Measurements from ENCODE around the gene STRIP1. TPM values are rescaled to one million over a fixed set of nuclear protein-coding genes. Genes with fewer than 3 reads are reported as not detected.

STRIP1 gene
- total RNA-seq, 2 donors from 2014 or later: 27.9 to 34.1 TPM

DNA sequence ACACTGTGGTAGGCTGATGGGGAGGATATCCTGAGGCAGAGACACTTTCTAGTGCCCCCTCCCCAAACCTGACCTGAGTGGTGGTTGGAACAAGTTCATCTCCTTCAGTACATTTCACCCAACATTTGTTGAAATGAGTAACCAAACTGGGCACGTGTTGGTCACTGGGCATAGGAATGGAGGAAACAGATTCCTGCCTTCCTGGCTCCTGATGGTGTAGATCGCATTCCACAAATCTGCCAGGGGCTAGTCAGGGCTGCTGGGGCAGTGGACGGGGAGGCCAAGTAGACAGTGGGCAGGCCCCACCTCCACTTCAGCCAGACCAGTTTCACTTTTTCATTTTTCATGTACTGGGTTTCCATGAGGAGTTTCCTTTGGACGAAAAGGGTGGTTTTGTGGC lies 52.5 kb downstream of the STRIP1 start:
- intact Hi-C loops (cut with DNase I): no loop called here
- no peak overlapping the region for H3K4me3 ChIP-seq
- no peak overlapping the region for H3K27ac ChIP-seq

GRCh38 chr1:110087812-110088738 lies 53.7 kb downstream of the STRIP1 start:
- H3K4me3 ChIP-seq: no peak overlapping the region
- no peak overlapping the region for H3K27ac ChIP-seq
- no peaks in the 10 kb centered on the region for H3K36me3 ChIP-seq
- peak; percentile 73 for TF ChIP-seq CTCF (IDR thresholded peaks at IDR 0.05)
- H3K9me3 ChIP-seq: no peaks in the 10 kb centered on the region
- DNase-seq: peak; percentile 55
- intact Hi-C loops (cut with DNase I): no loop called here
- no peak overlapping the region for H3K9ac ChIP-seq (ENCODE audit: low read depth in 2 of 2, low read length in 2 of 2)
- H3K4me1 ChIP-seq: peaks cover 6% of the 10 kb centered on the region
- H3K27me3 ChIP-seq: peaks cover 15% of the 10 kb centered on the region

More for the DNA sequence above, 52.5 kb downstream of the STRIP1 start:
- no peak for DNase-seq
- H3K9me3 ChIP-seq: no peaks in the 10 kb centered on the region
- no peaks in the 10 kb centered on the region for H3K36me3 ChIP-seq
- TF ChIP-seq CTCF (IDR thresholded peaks at IDR 0.05): no peak
- H3K4me1 ChIP-seq: peaks cover 6% of the 10 kb centered on the region
- peaks cover 19% of the 10 kb centered on the region for H3K27me3 ChIP-seq
- H3K9ac ChIP-seq (ENCODE audit: low read depth in 2 of 2, low read length in 2 of 2): no peak overlapping the region

GRCh38 chr1:110088739-110089316 lies 54.4 kb downstream of the STRIP1 start:
- no peak for DNase-seq

DNA sequence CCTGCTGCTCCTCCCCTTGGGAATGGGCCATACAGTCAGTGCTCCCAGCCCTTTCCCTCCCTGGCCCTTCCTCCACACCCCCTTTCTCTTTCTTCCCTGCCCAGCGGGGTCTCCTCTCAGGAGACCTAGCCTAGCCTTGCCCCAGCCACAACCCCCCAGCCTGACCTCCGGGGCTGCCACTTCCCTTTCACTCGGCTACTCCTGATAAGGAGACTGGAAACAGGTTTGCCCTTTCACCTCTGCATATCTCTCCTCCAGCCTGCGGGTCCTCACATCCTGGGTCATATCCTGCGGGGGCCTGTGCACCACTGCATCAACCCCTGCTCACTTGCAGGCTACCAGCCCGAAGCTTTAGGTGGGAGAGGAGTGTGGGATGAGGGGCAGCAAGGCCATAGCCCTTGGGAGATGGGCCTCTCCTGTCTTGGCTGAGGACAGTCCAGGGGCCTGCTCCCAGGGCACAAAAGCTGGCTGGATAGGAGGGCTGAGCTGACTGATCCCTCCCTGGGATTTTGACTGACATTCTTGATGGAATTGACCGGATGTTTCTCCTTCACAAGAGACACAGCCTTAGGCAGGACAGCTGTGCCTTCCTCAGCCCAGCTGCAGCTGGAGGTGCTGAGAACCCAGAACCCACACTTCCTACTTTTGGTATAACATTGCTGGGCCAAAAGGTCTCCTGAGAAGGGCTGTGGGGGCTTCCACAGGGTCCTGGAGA lies 55.3 kb downstream of the STRIP1 start:
- no peaks in the 10 kb centered on the region for H3K9me3 ChIP-seq
- no peak overlapping the region for H3K27ac ChIP-seq
- no peak overlapping the region for H3K9ac ChIP-seq (ENCODE audit: low read depth in 2 of 2, low read length in 2 of 2)
- no peak for TF ChIP-seq CTCF (IDR thresholded peaks at IDR 0.05)
- no peaks in the 10 kb centered on the region for H3K27me3 ChIP-seq
- no peak overlapping the region for H3K4me3 ChIP-seq
- H3K4me1 ChIP-seq: no peaks in the 10 kb centered on the region
- no peak for DNase-seq
- intact Hi-C loops (cut with DNase I): no loop called here
- H3K36me3 ChIP-seq: no peaks in the 10 kb centered on the region

More at GRCh38 chr1:110088739-110089316, 54.4 kb downstream of the STRIP1 start:
- intact Hi-C loops (cut with DNase I): no loop called here
- H3K9ac ChIP-seq (ENCODE audit: low read depth in 2 of 2, low read length in 2 of 2): no peak overlapping the region
- H3K4me3 ChIP-seq: no peak overlapping the region
- TF ChIP-seq CTCF (IDR thresholded peaks at IDR 0.05): no peak
- no peak overlapping the region for H3K27ac ChIP-seq
- peaks cover 9% of the 10 kb centered on the region for H3K27me3 ChIP-seq
- H3K4me1 ChIP-seq: peaks cover 5% of the 10 kb centered on the region
- H3K9me3 ChIP-seq: no peaks in the 10 kb centered on the region
- H3K36me3 ChIP-seq: no peaks in the 10 kb centered on the region

- intact Hi-C loops (cut with DNase I): no loop called here
Measured at GRCh38 chr1:110091381-110091780, 57.0 kb downstream of the STRIP1 start.

More at GRCh38 chr1:110091381-110091780, 57.0 kb downstream of the STRIP1 start:
- H3K36me3 ChIP-seq: no peaks in the 10 kb centered on the region
- no peak overlapping the region for H3K4me3 ChIP-seq
- H3K9ac ChIP-seq (ENCODE audit: low read depth in 2 of 2, low read length in 2 of 2): no peak overlapping the region
- no peak overlapping the region for H3K27ac ChIP-seq
- no peak for TF ChIP-seq CTCF (IDR thresholded peaks at IDR 0.05)
- no peak for DNase-seq
- no peaks in the 10 kb centered on the region for H3K9me3 ChIP-seq
- no peaks in the 10 kb centered on the region for H3K27me3 ChIP-seq
- no peaks in the 10 kb centered on the region for H3K4me1 ChIP-seq

Measured in colonic mucosa (tissue), 4 donors.